HepG2 (cell line): ENCODE data around the gene KIF15. TPM values are rescaled to one million over a fixed set of nuclear protein-coding genes. Genes with fewer than 3 reads are reported as not detected.

Experiments used
- ATAC-seq: fragments of 200-7000 bp; cut with Tn5 transposase; 3 replicates; pipeline ENCODE4 v1.9.1; 2020; ENCODE audit warnings: mild to moderate bottlenecking, moderate library complexity
- BruUV-seq: library from RNA; stranded (reverse); fragments of 400-500 nt; replicated peaks from 2 replicates; lab custom pipeline; 2021; lab: Mats Ljungman, UMichigan
- CTCF ChIA-PET: fragments of 300-600 bp; formaldehyde crosslinking; extraction: SDS; loops from one replicate; lab custom pipeline; 2021; ENCODE audit warnings: low total read pairs, inconsistent platforms, low intra/inter-chr PET ratio; lab: Yijun Ruan, JAX
- POLR2A ChIA-PET: fragments of 350-600 bp; sonication (Branson Sonifier 250); formaldehyde crosslinking; loops from one replicate; lab custom pipeline; 2020; ENCODE audit warnings: antibody characterized with exemption, inconsistent platforms; lab: Yijun Ruan, JAX
- DNase-seq: peaks from one replicate; pipeline ENCODE4 v3.0.0-alpha.2; 2015; ENCODE audit warnings: low spot score
- FAIRE-seq: peaks from 3 replicates; lab custom pipeline; 2011; peaks lifted over from hg19 to GRCh38; lab: Jason Lieb, UNC
- H2AFZ ChIP-seq: one replicate; pipeline ENCODE4 v1.6.1; 2011; ENCODE audit warnings: low read length, inconsistent platforms
- H3K27ac ChIP-seq: fragments of 300-600 bp; 3 replicates; pipeline ENCODE4 v1.8.0; 2011; ENCODE audit warnings: mixed run types, mild to moderate bottlenecking, mixed read lengths, low read length, inconsistent platforms; ENCODE audit not compliant: insufficient read depth; ENCODE audit errors: extremely low read length
- H3K27me3 ChIP-seq, 2 experiments: fragments of 200-600 bp in 1 of 2; 2 replicates in 1 of 2; 3 replicates in 1 of 2; pipeline versions ENCODE4 v1.6.0 to v1.8.0; 2011; ENCODE audit warnings: low read length in 2 of 2, mild to moderate bottlenecking in 2 of 2, moderate library complexity in 2 of 2, inconsistent platforms in 1 of 2; ENCODE audit not compliant: insufficient read depth in 2 of 2, control insufficient read depth in 1 of 2
- H3K36me3 ChIP-seq, 2 experiments: fragments of 200-600 bp in 1 of 2; replicated peaks in 1 of 2; 2 replicates in 1 of 2; 3 replicates in 1 of 2; pipeline versions ENCODE4 v1.5.1 to v1.8.0; 2011; ENCODE audit warnings: low read length in 2 of 2, inconsistent platforms in 1 of 2; ENCODE audit not compliant: insufficient read depth in 2 of 2, control insufficient read depth in 1 of 2
- H3K4me1 ChIP-seq: 2 replicates; pipeline ENCODE4 v1.5.1; 2012; ENCODE audit warnings: low read length, inconsistent platforms; ENCODE audit not compliant: insufficient read depth
- H3K4me2 ChIP-seq: 2 replicates; pipeline ENCODE4 v1.6.0; 2011; ENCODE audit warnings: low read depth, low read length, inconsistent platforms
- H3K4me3 ChIP-seq, 3 experiments: fragments of 200-600 bp in 1 of 3; sonication (generic), shearing (Covaris generic) in 1 of 3; replicated peaks in 1 of 3; 2 replicates each; pipeline ENCODE4 v1.5.1; 2011 to 2016; ENCODE audit warnings: low read length in 3 of 3, inconsistent platforms in 2 of 3, low read depth in 2 of 3, mild to moderate bottlenecking in 2 of 3, control low read depth in 1 of 3, mixed read lengths in 1 of 3; ENCODE audit not compliant: insufficient read depth in 1 of 3
- H3K79me2 ChIP-seq: one replicate; pipeline ENCODE4 v1.6.1; 2011; ENCODE audit warnings: low read length, inconsistent platforms; ENCODE audit not compliant: insufficient read depth
- H3K9ac ChIP-seq: 2 replicates; pipeline ENCODE4 v1.6.0; 2011; ENCODE audit warnings: mild to moderate bottlenecking, low read depth, low read length, inconsistent platforms; ENCODE audit not compliant: insufficient read depth
- H3K9me3 ChIP-seq: 2 replicates; pipeline ENCODE4 v1.5.1; 2012; ENCODE audit warnings: mild to moderate bottlenecking, low read length
- H4K20me1 ChIP-seq: 2 replicates; pipeline ENCODE4 v1.6.0; 2011; ENCODE audit warnings: inconsistent platforms, mild to moderate bottlenecking, low read length, moderate library complexity; ENCODE audit not compliant: insufficient read depth
- ARNT ChIP-seq: fragments of 450-650 bp; IDR thresholded peaks from 2 replicates; pipeline ENCODE4 v1.6.1; 2017
- MAF1 ChIP-seq: sonication (generic); formaldehyde crosslinking; IDR thresholded peaks from 2 replicates; pipeline ENCODE4 v1.5.0; 2020; ENCODE audit warnings: missing genetic modification reagents, borderline replicate concordance
- NFKBIZ ChIP-seq: IDR thresholded peaks from 2 replicates; pipeline ENCODE4 v1.6.1; 2018; ENCODE audit warnings: missing genetic modification reagents, missing compliant biosample characterization
- SP5 ChIP-seq: IDR thresholded peaks from 2 replicates; pipeline ENCODE4 v1.6.1; 2016; ENCODE audit warnings: low read depth, borderline replicate concordance
- STAG1 ChIP-seq: sonication (generic); formaldehyde crosslinking; IDR thresholded peaks from 2 replicates; pipeline ENCODE4 v1.4.0; 2020; ENCODE audit warnings: missing genetic modification reagents
- ZNF564 ChIP-seq: sonication (generic); formaldehyde crosslinking; IDR thresholded peaks from 2 replicates; pipeline ENCODE4 v1.8.1; 2023; ENCODE audit warnings: mild to moderate bottlenecking, missing genetic modification reagents
- WGBS: methylation state at CpG from one replicate; pipeline ENCODE4 v1.1.6; 2017; ENCODE audit warnings: low lambda C conversion rate; 5-methylcytosine and 5-hydroxymethylcytosine counted together
- in situ Hi-C: cut with HindIII; loops from 2 replicates; pipeline ENCODE4 v1.10.0; 2017; ENCODE audit warnings: low pct_unique_long_range_greater_than_20kb; ENCODE audit not compliant: extremely low pct_ligation_motif_present
- intact Hi-C: fragments of 100-400 bp; cut with micrococcal nuclease; formaldehyde crosslinking; loops from one replicate; pipeline ENCODE4 v1.10.0; 2022; ENCODE audit not compliant: unreplicated experiment
- polyA plus RNA-seq, 8 experiments: library from polyadenylated mRNA; depleted of rRNA in 3 of 8; stranded (reverse) in 7 of 8; unstranded in 1 of 8; fragments of >200 nt; fragmentation: Illumina TruSeq in 4 of 8; extraction: Trizol in 4 of 8; gene quantifications; 2 replicates each; pipeline versions ENCODE4 v1.2.1 to v1.2.3, GENCODE V29; 2011 to 2016; ENCODE audit warnings: low read depth in 4 of 8, missing spikeins in 1 of 8, mixed read lengths in 1 of 8; ENCODE audit not compliant: insufficient read depth in 1 of 8
- total RNA-seq, 5 experiments: library from RNA; depleted of rRNA; stranded (reverse); fragments of >200 nt; fragmentation: Illumina TruSeq; extraction: Trizol; gene quantifications; 2 replicates each; pipeline ENCODE4 v1.2.3, GENCODE V29; 2016; ENCODE audit warnings: low read depth in 1 of 5
- TF ChIP-seq, protein P1 (sequence below): sonication (generic); formaldehyde crosslinking; IDR thresholded peaks from 2 replicates; pipeline ENCODE4 v1.5.1; 2020; ENCODE audit warnings: missing genetic modification reagents, mild to moderate bottlenecking, borderline replicate concordance
- TF ChIP-seq, protein P2 (sequence below): sonication (generic); formaldehyde crosslinking; IDR thresholded peaks from 2 replicates; pipeline ENCODE4 v1.8.0; 2022; ENCODE audit warnings: mild to moderate bottlenecking, missing genetic modification reagents, borderline replicate concordance
- TF ChIP-seq, protein P3 (sequence below): sonication (generic); formaldehyde crosslinking; IDR thresholded peaks from 2 replicates; pipeline ENCODE4 v1.8.1; 2023; ENCODE audit warnings: mild to moderate bottlenecking, missing genetic modification reagents, borderline replicate concordance
- TF ChIP-seq, protein P4 (sequence below): sonication (generic); formaldehyde crosslinking; IDR thresholded peaks from 2 replicates; pipeline ENCODE4 v1.5.0; 2020; ENCODE audit warnings: mild to moderate bottlenecking, missing genetic modification reagents, moderate library complexity
- TF ChIP-seq, protein P5 (sequence below): sonication (generic); formaldehyde crosslinking; IDR thresholded peaks from 2 replicates; pipeline ENCODE4 v1.4.0; 2020; ENCODE audit warnings: missing genetic modification reagents, borderline replicate concordance

Gene KIF15
- total and polyA plus RNA-seq, 2 of the 13 experiments (the other 11 are each of a cell fraction or from before 2014, with no cell fraction given), result 4.8 to 33.8 TPM

DNA sequence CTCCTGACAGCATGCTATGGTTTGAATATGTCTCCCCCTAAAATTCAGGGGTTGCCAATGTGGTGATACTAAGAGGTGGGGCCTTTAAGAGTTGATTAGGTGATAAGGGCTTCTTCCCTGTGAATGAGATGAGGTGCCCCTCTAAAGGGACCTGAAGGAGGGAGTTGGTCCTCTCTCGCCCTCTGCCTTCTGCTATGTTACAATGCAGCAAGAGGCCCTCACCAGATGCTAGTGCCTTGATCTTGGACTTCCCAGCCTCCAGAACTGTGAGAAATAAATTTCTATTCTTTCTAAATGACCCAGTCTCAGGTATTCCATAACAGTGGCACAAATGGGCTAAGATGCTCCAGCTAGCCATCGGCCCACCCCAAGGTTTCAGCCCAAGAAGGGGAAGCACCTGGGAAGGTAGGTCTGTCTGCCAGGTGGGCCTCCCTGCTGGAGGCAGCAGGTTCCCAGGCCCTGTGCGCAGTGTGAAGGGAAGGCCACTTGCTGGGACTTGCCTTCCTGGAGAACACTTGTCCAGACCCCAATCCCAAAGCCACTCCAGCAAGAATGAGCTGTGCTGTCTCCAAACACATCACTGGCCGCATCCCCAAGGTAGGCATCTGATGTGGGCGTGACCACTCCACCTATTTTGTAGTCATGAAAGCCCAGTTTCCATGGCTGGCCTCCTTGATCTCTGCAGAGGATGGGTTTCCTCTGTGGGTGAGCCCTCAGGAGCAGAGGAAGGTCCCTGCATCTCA, 121.8 kb downstream of the KIF15 start:
- CTCF ChIA-PET, result no interaction called here
- no peaks in the 10 kb centered on the region for H3K79me2 ChIP-seq
- no peaks in the 10 kb centered on the region for H4K20me1 ChIP-seq
- H3K9me3 ChIP-seq, result no peaks in the 10 kb centered on the region
- no peak overlapping the region for H3K4me3 ChIP-seq
- peaks cover 9% of the 10 kb centered on the region; the same call in 1 of the 2 replicates for H3K4me1 ChIP-seq
- TF ChIP-seq, protein P1, sequence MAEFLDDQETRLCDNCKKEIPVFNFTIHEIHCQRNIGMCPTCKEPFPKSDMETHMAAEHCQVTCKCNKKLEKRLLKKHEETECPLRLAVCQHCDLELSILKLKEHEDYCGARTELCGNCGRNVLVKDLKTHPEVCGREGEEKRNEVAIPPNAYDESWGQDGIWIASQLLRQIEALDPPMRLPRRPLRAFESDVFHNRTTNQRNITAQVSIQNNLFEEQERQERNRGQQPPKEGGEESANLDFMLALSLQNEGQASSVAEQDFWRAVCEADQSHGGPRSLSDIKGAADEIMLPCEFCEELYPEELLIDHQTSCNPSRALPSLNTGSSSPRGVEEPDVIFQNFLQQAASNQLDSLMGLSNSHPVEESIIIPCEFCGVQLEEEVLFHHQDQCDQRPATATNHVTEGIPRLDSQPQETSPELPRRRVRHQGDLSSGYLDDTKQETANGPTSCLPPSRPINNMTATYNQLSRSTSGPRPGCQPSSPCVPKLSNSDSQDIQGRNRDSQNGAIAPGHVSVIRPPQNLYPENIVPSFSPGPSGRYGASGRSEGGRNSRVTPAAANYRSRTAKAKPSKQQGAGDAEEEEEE, result no peak
- 0 out of 2 replicates have a peak, but pooled peaks have one; percentile 9 for TF ChIP-seq STAG1 (CRISPR knock-in tag)
- no peak for TF ChIP-seq MAF1
- TF ChIP-seq, protein P2, sequence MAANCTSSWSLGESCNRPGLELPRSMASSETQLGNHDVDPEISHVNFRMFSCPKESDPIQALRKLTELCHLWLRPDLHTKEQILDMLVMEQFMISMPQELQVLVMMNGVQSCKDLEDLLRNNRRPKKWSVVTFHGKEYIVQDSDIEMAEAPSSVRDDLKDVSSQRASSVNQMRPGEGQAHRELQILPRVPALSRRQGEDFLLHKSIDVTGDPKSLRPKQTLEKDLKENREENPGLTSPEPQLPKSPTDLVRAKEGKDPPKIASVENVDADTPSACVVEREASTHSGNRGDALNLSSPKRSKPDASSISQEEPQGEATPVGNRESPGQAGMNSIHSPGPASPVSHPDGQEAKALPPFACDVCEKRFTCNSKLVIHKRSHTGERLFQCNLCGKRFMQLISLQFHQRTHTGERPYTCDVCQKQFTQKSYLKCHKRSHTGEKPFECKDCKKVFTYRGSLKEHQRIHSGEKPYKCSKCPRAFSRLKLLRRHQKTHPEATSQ (CRISPR knock-in tag), result no peak
- TF ChIP-seq, protein P3, sequence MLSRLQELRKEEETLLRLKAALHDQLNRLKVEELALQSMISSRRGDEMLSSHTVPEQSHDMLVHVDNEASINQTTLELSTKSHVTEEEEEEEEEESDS (CRISPR knock-in tag), result no peak
- TF ChIP-seq ZNF564 (CRISPR knock-in tag), result peak; percentile 99
- TF ChIP-seq, protein P4, sequence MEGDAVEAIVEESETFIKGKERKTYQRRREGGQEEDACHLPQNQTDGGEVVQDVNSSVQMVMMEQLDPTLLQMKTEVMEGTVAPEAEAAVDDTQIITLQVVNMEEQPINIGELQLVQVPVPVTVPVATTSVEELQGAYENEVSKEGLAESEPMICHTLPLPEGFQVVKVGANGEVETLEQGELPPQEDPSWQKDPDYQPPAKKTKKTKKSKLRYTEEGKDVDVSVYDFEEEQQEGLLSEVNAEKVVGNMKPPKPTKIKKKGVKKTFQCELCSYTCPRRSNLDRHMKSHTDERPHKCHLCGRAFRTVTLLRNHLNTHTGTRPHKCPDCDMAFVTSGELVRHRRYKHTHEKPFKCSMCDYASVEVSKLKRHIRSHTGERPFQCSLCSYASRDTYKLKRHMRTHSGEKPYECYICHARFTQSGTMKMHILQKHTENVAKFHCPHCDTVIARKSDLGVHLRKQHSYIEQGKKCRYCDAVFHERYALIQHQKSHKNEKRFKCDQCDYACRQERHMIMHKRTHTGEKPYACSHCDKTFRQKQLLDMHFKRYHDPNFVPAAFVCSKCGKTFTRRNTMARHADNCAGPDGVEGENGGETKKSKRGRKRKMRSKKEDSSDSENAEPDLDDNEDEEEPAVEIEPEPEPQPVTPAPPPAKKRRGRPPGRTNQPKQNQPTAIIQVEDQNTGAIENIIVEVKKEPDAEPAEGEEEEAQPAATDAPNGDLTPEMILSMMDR (CRISPR knock-in tag), result peak; percentile 30
- no peak for TF ChIP-seq SP5 (CRISPR knock-in tag)
- TF ChIP-seq ARNT, result no peak
- no peak for TF ChIP-seq NFKBIZ (CRISPR knock-in tag)
- TF ChIP-seq, protein P5, sequence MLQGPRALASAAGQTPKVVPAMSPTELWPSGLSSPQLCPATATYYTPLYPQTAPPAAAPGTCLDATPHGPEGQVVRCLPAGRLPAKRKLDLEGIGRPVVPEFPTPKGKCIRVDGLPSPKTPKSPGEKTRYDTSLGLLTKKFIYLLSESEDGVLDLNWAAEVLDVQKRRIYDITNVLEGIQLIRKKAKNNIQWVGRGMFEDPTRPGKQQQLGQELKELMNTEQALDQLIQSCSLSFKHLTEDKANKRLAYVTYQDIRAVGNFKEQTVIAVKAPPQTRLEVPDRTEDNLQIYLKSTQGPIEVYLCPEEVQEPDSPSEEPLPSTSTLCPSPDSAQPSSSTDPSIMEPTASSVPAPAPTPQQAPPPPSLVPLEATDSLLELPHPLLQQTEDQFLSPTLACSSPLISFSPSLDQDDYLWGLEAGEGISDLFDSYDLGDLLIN (CRISPR knock-in tag), result no peak
- TF ChIP-seq, all 625 proteins: peak for 3
- H2AFZ ChIP-seq, result no peak overlapping the region
- no TSS peak for BruUV-seq
- H3K27me3 ChIP-seq, result peaks cover 0 to 16% of the 10 kb centered on the region in 2 experiments; a peak in 1 of 5 replicates
- WGBS, result no CpG with 5 or more reads among the region's 5 CpGs
- H3K4me2 ChIP-seq, result no peak overlapping the region
- H3K36me3 ChIP-seq, result no peaks in the 10 kb centered on the region
- in situ Hi-C loops, result no loop called here
- FAIRE-seq, result no peak
- POLR2A ChIA-PET, result no interaction called here
- ATAC-seq, result no peak
- intact Hi-C loops, result no loop called here
- H3K27ac ChIP-seq, result no peak overlapping the region
- H3K9ac ChIP-seq, result no peak overlapping the region
- DNase-seq, result no peak
